Fibroblast of skin of right quadriceps (primary cell): Measurements from ENCODE around the gene WAC.
"Not testable (repeated sequence)": the region's sequence is repeated elsewhere in the genome, so short reads cannot be mapped to it uniquely, and the experiment has no call there.

ENCODE experiments used
- DNase-seq: peaks from one replicate; pipeline ENCODE4 v3.0.0-alpha.2; 2013

Gene WAC, protein sequence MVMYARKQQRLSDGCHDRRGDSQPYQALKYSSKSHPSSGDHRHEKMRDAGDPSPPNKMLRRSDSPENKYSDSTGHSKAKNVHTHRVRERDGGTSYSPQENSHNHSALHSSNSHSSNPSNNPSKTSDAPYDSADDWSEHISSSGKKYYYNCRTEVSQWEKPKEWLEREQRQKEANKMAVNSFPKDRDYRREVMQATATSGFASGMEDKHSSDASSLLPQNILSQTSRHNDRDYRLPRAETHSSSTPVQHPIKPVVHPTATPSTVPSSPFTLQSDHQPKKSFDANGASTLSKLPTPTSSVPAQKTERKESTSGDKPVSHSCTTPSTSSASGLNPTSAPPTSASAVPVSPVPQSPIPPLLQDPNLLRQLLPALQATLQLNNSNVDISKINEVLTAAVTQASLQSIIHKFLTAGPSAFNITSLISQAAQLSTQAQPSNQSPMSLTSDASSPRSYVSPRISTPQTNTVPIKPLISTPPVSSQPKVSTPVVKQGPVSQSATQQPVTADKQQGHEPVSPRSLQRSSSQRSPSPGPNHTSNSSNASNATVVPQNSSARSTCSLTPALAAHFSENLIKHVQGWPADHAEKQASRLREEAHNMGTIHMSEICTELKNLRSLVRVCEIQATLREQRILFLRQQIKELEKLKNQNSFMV

DNA sequence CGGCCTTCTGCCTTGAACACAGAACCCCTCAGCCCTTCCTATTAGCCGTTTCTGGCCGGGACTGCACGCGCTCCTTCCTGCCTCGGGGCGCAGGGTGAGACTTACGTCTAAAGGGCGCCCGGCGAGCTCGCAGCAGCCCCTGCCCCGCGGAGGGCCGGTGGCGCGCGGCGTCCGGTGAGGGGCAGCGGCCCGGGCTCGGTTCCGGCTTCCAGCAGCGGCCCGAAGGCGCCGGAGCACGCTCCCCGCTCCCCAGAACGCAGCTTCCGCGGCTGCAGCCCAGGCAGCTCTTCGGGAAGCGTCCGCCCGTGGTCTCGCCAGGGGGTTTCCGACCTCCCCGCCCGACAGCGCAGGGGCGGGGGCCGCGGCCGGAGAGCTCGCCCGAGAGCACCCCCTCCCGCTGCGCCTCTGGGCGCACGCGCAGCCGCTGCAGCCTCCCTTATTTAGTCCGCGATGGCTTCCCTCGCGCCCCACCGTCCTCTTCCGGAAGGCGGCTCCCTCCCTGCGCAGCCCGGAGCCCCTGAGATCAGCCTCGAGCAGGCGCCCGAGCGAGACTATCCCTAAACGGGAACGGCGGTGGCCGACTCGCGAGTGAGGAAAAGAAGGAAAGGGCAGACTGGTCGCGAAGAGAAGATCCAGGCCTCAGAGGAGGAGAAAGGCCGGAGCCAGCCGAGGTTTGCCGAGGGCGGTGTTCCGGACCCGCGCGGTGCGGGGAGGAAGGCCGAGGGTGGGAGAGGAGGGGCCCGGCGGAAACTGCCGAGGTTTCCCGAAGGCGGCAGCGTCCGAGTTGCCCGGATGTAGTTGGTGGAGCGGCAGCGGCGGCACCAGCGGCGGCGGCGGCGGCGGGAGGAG is at the start of gene WAC:
WAC (plus strand) TSS at position 782 of the 849 bp plus-strand sequence. CDS start 462 bp downstream, outside the sequence.
- DNase-seq: peak; percentile 93

DNA sequence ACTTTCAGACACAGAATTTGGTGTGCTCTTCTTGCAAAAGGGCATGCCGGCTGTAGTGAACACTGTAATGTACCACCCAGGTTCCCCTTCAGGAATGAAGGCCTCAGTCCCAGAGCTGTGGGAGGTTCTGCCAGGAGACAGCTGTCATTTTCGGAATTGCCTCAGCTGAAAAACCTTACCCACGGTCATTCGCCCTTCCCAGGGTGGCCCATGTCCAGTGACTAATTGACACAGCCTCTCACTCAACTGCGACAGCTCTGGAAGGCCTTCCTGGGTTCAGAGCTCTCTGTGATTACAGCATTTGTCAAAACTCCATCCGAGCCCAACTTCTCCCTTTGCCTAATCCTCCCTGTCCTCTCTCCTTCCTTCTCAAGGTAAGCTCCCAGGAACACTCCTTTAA is 43.7 kb upstream of the WAC start:
- no peak for DNase-seq

DNA sequence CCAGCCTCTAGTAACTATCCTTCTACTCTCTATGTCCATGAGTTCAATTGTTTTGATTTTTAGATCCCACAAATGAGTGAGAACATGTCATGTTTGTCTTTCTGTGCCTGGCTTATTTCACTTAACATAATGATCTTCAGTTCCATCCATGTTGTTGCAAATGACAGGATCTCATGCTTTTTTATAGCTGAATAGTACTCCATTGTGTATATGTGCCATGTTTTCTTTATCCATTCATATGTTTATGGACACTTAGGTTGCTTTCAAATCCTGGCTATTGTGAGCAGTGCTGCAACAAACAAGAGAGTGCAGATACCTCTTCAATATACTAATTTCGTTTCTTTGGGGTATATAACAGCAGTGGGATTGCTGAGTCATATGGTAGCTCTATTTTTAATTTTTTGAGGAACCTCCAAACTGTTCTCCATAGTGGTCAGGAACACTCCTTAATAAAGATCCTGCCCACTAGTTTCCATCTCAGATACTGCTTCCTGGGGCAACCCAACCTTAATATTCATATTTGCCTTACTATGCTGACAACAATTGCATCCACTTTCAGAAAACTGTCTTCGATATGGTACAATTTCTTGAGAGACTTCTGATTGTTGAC is 42.6 kb upstream of the WAC start:
- DNase-seq: not testable (repeated sequence)

DNA sequence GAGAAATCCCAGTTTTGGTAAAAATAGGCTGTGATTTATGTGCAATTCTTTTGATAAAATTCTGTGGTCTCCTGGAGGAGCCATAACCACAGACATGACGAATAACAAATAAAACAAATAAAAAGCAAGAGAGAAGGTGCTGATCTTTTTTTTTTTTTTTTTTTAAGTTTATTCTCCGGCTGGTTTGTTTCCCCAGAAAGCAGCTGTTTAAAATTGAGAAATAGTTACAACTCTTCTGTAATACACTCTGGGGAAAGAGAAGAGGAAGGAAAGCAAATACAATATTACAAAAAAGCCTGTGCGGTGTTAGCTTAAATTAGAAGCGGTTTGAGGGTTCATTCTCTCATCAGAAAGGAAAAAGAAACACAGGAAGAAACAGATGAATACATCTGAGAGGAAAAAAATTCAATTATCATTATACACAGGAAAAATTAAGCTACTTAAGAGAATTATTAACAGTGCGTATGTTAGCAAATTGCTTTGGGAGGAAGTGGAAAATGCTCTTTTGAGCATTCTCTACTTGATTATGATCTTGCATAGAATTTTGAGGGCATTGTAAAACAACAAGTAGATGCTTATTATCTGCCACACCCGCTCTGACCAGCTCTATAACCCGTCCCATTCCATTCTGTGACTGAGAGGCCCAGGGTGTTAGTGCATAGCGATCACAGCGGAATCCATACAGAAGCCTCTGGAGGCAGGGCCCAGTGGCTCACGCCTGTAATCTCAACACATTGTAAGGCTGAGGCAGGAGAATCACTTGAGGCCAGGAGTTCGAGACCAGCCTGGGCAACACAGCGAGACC is 40.6 kb upstream of the WAC start:
- DNase-seq: no peak

DNA sequence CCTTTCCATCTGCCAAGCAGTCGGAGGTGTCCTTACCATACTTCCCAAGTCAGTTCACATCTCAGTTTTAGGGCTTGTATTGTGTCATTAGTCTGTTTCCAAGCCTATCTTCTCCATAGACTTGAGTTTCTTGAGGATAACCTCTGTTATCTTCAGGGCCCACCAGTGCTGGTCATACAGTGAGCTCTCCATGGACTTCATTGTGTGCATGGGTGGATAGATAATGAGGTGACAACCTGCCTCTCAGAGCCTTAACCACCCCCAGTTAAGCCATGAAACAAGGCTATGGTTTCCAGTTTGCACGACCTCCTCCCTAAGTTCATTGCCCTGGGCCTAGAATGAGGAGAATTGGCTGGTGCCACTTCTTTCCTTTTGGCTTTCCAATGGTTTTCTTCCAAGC is 38.5 kb upstream of the WAC start:
- DNase-seq: no peak

DNA sequence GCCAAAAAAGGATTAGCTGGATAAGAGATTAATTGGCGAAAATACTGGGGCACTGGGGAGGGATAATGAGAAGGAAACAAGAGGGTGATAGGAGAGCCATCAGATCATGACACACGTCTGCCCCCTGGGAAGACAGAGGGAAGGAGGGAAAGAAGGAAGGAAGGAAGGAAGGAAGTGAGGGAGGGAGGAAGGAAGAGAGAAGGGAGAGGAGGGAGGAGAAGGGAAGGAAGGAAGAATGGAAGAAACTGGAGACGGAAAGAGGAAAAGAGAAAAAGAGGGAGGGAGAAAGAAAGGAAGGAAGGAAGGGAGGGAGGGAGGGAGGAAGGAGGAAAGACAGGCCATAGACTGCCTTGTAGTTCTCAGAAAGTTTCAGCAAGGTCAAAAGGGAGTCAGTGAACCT is 37.8 kb upstream of the WAC start:
- DNase-seq: no peak

DNA sequence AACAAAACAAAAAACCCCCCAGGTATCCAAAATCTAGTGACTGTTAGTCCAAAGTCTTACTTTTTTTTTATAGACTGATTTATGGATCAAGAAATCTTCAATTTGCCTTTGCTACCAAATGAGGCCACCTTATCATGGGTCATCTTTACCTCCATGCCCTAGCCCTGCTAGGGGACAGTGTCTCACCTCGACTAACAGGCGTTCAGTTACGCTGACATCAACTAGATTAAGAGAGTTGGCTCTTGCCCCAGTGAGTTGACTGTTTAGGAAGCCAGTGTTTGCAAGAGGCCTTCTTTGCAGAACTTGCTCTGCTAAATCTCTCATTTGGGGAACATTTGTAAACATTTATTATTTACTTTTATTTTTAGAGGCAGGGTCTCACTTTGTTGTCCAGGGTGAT is 36.9 kb upstream of the WAC start:
- no peak for DNase-seq

DNA sequence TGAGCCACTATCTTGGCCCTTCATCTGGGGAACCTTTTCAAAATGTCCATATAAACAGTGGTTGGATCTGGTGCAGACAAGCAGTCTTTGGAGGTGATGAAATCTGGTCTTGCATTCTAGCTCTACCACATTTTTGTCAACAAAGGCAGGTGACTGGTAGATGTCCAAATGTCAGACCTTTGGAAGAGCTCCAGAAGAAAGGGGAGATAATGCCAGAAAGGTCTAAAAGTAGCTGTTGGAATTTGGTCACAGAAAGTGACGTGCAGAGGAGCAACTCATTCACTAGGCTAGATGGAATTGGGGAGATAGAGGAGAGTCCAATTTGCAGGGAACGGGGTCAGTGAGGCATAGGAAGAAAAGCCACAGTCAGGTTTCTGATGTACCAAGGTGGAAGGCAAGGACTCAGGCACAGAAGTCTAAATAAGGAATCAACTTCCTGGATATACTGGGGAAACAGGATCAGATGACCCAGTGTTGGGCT is 36.4 kb upstream of the WAC start:
- no peak for DNase-seq

DNA sequence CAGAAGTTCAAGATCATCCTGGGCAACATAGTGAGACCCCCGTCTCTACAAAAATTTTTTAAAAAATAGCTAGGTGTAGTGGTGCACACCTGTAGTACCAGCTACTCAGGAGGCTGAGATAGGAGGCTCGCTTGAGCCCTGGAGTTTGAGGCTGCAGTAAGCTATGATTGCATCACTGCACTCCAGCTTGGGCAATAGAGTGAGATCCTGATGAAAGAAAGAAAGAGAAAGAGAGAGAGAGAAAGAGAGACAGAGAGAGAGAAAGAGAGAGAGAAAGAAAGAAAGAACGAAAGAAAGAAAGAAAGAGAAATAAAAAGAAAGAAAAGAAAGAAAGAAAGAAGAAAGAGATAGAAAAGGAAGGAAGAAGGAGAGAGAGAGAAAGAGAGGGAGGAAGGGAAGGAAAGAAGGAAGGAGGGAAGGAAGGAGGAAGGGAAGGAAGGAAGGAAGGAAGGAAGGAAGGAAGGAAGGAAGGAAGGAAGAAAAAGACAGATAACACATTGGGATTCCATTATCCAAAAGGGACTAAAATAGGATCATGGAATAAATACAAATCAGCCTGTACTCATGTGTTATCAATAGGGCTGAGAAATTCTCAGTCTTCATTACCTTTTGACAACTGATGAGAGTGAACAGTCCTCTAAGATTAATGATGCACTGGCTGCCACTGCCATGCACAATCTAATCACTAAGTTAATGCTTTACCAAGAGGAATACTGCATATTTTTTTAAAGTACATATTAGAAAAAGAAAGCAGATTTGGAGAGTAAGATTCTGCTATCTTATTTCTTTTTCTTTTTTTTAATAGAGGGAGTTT is 35.4 kb upstream of the WAC start:
- DNase-seq: no peak

DNA sequence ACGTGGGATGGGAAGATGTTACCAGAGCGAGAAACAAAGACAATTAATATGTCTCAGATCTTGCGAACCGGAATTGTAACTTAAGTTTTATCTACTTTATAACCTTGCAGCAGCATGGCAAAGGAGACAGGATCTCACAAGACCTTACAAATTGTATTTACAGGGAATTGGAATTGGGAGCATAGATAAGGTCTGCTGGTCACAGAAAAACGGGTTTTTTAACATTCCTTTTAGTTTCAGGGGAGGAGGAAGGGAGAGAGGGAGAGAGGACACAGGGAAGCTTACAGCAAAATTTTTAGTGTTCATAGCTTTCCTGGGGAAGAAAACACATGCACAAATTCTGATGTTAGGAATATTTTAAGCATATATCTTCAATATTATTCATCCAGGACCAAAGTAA is 32.7 kb upstream of the WAC start:
- DNase-seq: not testable (repeated sequence)

DNA sequence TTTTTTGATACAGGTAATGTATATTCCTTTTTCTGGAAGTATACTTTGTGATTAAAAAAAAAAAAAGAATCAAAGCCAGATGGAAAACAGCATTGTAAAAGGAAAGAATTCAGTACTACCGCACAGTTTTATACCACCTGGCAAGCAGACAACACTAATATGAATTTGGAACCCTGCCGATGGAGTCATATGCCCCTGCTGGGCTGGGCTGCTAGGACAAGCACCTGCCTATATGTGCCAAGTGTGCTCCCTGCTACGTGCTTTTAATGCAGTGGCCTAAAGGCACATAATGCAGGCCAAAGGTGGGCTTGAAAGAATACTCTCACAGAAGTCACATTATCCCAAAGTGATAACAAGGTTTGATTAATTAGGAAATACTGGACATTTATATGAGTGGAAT is 29.8 kb upstream of the WAC start:
- DNase-seq: peak; percentile 31

DNA sequence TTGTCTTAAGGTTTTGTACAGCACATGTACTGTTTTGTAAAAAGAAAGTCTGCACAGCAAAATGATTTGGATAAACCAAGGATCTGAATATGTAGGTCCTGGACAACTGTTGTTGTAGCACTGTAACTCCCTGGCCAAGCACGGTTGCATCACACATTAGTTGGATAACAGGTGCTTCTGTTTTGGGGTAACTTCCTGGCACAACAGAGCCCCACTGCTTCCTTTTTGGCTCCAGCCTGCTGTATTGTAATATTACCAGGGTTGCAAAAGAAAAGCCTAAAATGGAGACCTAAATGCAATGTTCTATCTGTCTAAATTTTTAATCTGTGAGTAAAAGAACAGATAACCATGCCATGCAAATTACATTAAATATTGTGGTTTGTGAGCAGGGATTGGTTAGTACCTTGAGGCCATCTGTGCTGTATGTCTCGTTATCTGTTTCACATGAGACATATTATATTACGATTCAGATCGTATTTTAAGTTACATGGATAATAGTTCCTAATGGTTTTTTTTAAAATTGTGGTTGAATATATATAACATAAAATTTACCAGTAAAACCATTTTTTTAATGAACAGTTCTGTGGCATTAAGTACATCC is 27.5 kb upstream of the WAC start:
- no peak for DNase-seq

DNA sequence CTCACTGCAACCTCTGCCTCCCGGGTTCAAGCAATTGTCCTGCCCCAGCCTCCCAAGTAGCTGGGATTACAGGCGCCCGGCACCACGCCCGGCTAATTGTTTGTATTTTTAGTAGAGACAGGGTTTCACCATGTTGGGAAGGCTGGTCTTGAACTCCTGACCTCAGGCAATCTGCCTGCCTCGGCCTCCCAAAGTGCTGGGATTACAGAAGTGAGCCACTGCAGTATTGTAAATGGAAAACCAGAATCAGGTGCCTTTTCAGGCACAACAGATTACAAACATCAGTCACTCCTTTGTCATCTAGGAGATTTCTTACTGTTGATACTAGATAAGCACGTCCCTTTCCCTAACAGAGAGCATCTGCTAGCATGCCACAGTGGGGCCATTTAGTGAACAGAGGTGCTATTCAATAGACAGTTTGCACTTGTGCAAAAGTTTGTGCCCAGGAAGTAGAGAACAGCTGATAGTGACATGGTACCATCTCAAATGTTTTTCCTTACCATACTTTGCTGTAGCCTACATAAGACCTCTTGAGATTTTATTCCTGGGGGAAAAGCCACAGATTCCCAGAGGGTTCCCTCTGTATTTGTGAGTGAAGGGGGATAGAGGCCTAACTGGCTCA is 24.5 kb upstream of the WAC start:
- DNase-seq: no peak

DNA sequence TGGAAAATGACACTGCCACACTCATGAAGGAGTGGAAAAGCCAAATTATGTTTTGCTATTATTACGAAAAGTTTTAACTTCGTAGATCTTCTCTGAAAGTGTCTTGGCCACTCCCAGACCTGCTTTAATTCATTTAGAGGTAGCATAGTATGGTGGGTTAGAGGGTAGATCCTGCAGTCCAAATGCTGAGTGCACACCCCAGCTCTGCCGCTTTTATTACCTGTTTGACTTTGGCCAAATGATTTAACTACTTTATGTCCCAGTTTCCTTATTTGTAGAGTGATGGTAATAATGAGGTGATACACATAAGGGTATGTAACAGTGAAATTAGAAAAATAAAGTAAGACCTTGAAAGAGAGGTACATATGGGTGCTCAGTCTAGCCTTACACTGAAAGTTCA is 23.6 kb upstream of the WAC start:
- no peak for DNase-seq

DNA sequence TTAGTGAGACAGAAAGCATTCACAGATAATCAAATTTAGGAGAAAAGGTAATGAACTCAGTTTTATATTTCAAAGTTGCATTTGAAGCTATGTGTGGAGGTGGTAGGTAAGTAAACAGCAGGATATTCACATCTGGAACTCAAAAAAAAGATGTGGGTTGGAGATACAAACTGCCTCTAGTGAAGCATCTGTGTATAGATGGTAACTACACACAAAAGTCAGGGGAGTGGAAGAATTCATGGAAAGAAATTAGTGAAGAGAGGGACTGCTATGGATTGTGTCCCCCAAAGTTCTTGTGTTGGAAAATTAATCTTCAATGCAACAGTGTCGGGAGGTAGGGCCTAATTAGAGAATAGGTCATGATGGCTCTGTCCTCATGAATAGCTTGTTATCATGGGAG is 18.3 kb upstream of the WAC start:
- DNase-seq: no peak

DNA sequence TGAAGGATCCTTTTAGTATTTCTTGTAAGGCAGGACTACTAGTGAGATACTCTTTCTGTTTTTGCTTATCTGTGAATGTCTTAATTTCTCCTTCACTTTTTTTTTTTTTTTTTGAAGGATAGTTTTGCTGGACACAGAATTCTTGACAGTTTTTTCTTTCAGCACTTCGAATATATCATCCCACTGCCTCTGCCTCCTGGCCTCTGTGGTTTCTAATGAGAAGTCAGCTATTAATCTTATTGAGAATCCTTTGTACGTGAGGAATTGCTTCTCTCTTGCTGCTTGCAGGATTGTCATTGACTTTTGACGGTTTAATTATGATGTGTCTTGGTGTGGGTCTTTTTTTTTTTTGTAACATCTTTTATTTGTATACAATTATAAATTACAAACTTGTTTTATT is 12.6 kb upstream of the WAC start:
- DNase-seq: no peak

DNA sequence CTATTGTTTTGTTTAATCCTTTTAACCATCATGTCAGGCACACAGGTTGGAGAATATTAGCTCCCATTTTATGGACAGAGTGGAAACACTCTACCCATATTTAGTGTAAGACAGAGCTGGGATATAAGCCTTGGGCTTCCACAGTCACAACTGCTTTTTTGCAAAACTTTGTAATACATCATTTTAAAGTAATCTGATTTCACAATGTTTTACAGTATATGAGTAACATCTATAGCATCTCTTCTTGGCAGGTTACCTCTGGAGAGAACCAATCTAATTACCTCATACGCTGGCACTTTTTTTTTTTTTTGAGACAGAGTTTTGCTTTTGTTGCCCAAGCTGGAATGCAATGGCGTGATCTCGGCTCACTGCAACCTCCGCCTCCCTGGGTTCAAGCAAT is 12.1 kb upstream of the WAC start:
- peak; percentile 69 for DNase-seq

DNA sequence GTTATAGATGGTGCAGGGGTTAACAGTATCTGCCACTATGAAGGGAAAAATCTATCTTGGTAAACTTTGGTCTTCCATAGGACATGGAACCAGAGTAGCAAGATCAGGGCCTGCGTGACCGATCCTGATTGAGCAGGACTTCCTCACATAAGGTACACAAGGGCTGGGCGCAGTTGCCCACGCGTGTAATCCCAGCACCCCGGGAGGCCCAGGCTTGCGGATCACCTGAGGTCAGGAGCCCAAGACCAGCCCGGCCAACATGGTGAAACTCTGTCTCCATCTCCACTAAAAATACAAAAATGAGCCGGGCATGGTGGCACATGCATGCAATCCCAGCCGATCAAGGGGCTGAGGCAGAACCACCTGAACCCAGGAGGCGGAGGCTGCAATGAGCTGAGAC is 11.0 kb upstream of the WAC start:
- DNase-seq: not testable (repeated sequence)

DNA sequence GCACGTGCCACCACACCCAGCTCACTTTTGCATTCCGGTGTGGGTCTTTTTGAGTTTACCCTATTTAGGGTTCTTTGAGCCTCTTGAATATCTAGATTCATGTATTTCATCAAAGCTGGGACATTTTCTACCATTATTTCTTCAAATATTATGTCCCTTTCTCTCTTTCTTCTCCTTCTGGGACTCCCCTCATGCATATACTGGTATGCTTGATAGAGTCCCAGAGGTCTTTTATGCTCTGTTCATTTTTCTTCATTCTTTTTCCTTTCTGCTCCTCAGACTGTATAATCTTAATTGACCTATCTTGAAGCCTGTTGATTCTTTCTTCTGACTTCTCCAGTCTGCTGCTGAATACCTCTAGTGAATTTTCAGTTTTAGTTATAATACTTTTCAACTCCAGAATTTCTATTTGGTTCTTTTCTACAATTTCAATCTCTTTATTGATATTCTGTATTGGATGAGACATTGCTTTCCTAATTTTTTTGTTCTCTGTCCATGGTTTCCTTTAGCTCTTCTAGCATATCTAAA is 9.1 kb upstream of the WAC start:
- DNase-seq: no peak

DNA sequence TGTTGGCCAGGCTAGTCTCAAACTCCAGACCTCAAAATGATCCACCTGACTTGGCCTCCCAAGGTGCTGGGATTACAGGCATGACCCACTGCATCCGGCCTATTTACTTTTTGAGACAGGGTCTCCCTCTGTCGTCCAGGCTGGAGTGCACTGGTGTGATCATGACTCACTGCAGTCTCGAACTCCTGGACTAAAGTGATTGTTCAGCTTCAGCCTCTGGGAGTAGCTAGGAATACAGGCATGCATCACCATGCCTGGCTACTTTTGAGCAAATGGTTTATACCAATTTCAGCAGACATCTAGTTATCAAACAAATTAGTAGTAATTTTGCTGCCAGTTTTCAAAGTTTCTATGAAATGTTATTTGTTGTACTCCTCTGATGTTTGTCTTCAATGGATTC is 2.2 kb upstream of the WAC start:
- DNase-seq: no peak
